ENCODE data around the gene COPS7A. TPM values are rescaled to one million over a fixed set of nuclear protein-coding genes. Genes with fewer than 3 reads are reported as not detected.

Gene COPS7A
- total and polyA plus RNA-seq, 2 donors (not counting 1 experiment from before 2014, with no cell fraction given): 28.3 to 46.0 TPM

GRCh38 chr12:6768990-6769389, 45.1 kb downstream of the COPS7A start:
- ATAC-seq (ENCODE audit: low read depth) (no peak), DNase-seq (no peak)
- Histone ChIP-seq H3K4me2 (replicated peaks; ENCODE audit: low read depth, low read length, poor library complexity, severe bottlenecking) (no peak overlapping the region), H3K9me3 (ENCODE audit: control extremely low read depth in 1 of 3, control insufficient read depth in 2 of 3, insufficient read depth in 1 of 3, low read length in 2 of 3) (peaks cover 0 to 10% (median 0%) of the 10 kb centered on the region in 3 donors), H3K27ac (ENCODE audit: low read length in 2 of 2) (no peak overlapping the region), H2AFZ (ENCODE audit: insufficient read depth, low read depth, low read length, poor library complexity, severe bottlenecking) (no peak overlapping the region), H4K20me1 (ENCODE audit: control insufficient read depth, insufficient read depth, low read length, poor library complexity, severe bottlenecking) (no peaks in the 10 kb centered on the region), H3K79me2 (ENCODE audit: control insufficient read depth, insufficient read depth, low read length) (no peaks in the 10 kb centered on the region), H3K27me3 (replicated peaks in 1 of 4; ENCODE audit: control extremely low read depth in 1 of 4, control insufficient read depth in 3 of 4, insufficient read depth in 4 of 4, low read length in 3 of 4) (peaks cover 0 to 81% (median 39%) of the 10 kb centered on the region in 4 experiments), H3K9ac (ENCODE audit: low read length) (no peak overlapping the region), H3K36me3 (replicated peaks in 1 of 2; ENCODE audit: control extremely low read depth in 1 of 2, control insufficient read depth in 1 of 2, extremely low read depth in 1 of 2, insufficient read depth in 2 of 2, low read length in 1 of 2) (no peaks in the 10 kb centered on the region), H3K4me1 (ENCODE audit: control insufficient read depth in 2 of 2, insufficient read depth in 2 of 2, low read length in 2 of 2) (peaks cover 47 to 58% of the 10 kb centered on the region in 2 donors), H3K4me3 (ENCODE audit: control extremely low read depth in 1 of 5, extremely low read depth in 1 of 5, insufficient read depth in 1 of 5, low read depth in 2 of 5, low read length in 4 of 5) (no peak overlapping the region)
- TF ChIP-seq EZH2 (IDR thresholded peaks at IDR 0.05; ENCODE audit: borderline replicate concordance, insufficient read depth, low read depth, low read length, poor library complexity, severe bottlenecking): no peak
- TF ChIP-seq CTCF (IDR thresholded peaks at IDR 0.05): no peak
- 86% methylated on average over 3 of the region's 6 CpGs for WGBS (ENCODE audit: insufficient coverage)
- peaks cover 57% of the 10 kb centered on the region for H3K27me3 Mint-ChIP-seq
- ChIA-PET CTCF (interaction anchor here (6.0 kb wide), 1 partner anchor 14 kb away, joined by 85 read pairs; the partner anchor contains the start of gene MLF2), POLR2A (no interaction called here)
- H3K4me1 Mint-ChIP-seq: peaks cover 41% of the 10 kb centered on the region
- peak overlapping the region; percentile 1 for H3K4me3 Mint-ChIP-seq
- intact Hi-C loops (cut with micrococcal nuclease): loop anchor here (5.0 kb wide), 1 partner anchor 83 kb away; the partner anchor contains the start of genes CDCA3 and USP5
- H3K9me3 Mint-ChIP-seq (ENCODE audit: insufficient read depth): no peaks in the 10 kb centered on the region
- H3K27ac Mint-ChIP-seq: no peak overlapping the region

GRCh38 chr12:6769666-6770065, 45.8 kb downstream of the COPS7A start:
- Mint-ChIP-seq H3K4me1 (peaks cover 34% of the 10 kb centered on the region), H3K27me3 (peaks cover 57% of the 10 kb centered on the region), H3K4me3 (no peak overlapping the region), H3K27ac (no peak overlapping the region), H3K9me3 (ENCODE audit: insufficient read depth) (no peaks in the 10 kb centered on the region)
- WGBS (ENCODE audit: insufficient coverage): no CpG with 5 or more reads among the region's 4 CpGs
- H3K9me3 ChIP-seq (ENCODE audit: control extremely low read depth in 1 of 3, control insufficient read depth in 2 of 3, insufficient read depth in 1 of 3, low read length in 2 of 3): peaks cover 0 to 16% (median 0%) of the 10 kb centered on the region in 3 donors
- no peak overlapping the region for H3K4me2 ChIP-seq (replicated peaks; ENCODE audit: low read depth, low read length, poor library complexity, severe bottlenecking)
- H3K27me3 ChIP-seq (replicated peaks in 1 of 4; ENCODE audit: control extremely low read depth in 1 of 4, control insufficient read depth in 3 of 4, insufficient read depth in 4 of 4, low read length in 3 of 4): peaks cover 0 to 81% (median 41%) of the 10 kb centered on the region in 4 experiments
- H2AFZ ChIP-seq (ENCODE audit: insufficient read depth, low read depth, low read length, poor library complexity, severe bottlenecking): no peak overlapping the region
- ATAC-seq (ENCODE audit: low read depth): no peak
- no peak overlapping the region for H3K27ac ChIP-seq (ENCODE audit: low read length in 2 of 2)
- no peak overlapping the region for H3K4me3 ChIP-seq (ENCODE audit: control extremely low read depth in 1 of 5, extremely low read depth in 1 of 5, insufficient read depth in 1 of 5, low read depth in 2 of 5, low read length in 4 of 5)
- DNase-seq: no peak
- no peaks in the 10 kb centered on the region for H4K20me1 ChIP-seq (ENCODE audit: control insufficient read depth, insufficient read depth, low read length, poor library complexity, severe bottlenecking)
- TF ChIP-seq EZH2 (IDR thresholded peaks at IDR 0.05; ENCODE audit: borderline replicate concordance, insufficient read depth, low read depth, low read length, poor library complexity, severe bottlenecking) (no peak), CTCF (IDR thresholded peaks at IDR 0.05) (no peak)
- CTCF ChIA-PET: interaction anchor here (1.2 to 6.0 kb wide), 2 partner anchors 9 to 15 kb away, joined by 4 to 85 read pairs; partner anchors contain the start of gene MLF2
- H3K79me2 ChIP-seq (ENCODE audit: control insufficient read depth, insufficient read depth, low read length): no peaks in the 10 kb centered on the region
- intact Hi-C loops (cut with micrococcal nuclease): loop anchor here (5.0 kb wide), 1 partner anchor 83 kb away; the partner anchor contains the start of genes CDCA3 and USP5
- H3K9ac ChIP-seq (ENCODE audit: low read length): no peak overlapping the region
- H3K36me3 ChIP-seq (replicated peaks in 1 of 2; ENCODE audit: control extremely low read depth in 1 of 2, control insufficient read depth in 1 of 2, extremely low read depth in 1 of 2, insufficient read depth in 2 of 2, low read length in 1 of 2): no peaks in the 10 kb centered on the region
- POLR2A ChIA-PET: no interaction called here
- H3K4me1 ChIP-seq (ENCODE audit: control insufficient read depth in 2 of 2, insufficient read depth in 2 of 2, low read length in 2 of 2): peaks cover 41 to 54% of the 10 kb centered on the region in 2 donors

Data from B cell (primary cell).